Stimulated activated CD8-positive, alpha-beta memory T cell treated with anti-CD3 and anti-CD28 coated beads, Interleukin-4, amount 100 ng/mL, for 48 hours (primary cell): ENCODE measurements around the gene PEMT.
A peak's percentile ranks its signal among the peaks of the same experiment; 100 is the strongest.
"Not testable (repeated sequence)": the region's sequence is repeated elsewhere in the genome, so short reads cannot be mapped to it uniquely, and the experiment has no call there.

ENCODE experiments used
- DNase-seq: peaks from one replicate; pipeline ENCODE4 v3.0.0-alpha.2; 2020

Gene PEMT

DNA sequence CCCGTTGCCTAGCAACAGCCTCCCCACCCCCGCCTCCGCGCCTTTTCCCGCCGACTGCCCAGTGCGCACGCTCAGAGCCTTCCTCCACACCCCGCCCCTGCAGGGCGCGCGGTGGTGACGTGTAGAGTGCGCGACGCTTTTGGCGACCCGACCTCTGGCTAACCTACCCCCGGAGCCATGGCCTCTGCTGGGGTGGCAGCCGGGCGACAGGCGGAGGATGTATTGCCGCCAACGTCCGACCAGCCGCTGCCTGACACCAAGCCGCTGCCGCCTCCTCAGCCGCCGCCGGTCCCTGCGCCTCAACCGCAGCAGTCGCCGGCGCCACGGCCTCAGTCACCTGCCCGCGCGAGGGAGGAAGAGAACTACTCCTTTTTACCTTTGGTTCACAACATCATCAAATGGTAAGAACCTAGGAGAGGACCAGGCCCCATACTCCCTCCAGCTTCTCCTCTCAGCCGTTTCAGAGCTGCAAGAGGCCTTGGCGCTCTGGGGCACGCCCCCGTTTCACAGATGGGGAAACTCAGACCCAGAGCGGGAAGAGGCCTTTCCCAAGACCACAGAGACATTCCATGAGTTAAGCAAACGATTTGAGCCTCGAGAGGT, 114.5 kb downstream of the PEMT start, which contains the start of gene MED9:
TSS of gene MED9 (plus strand) at position 136 of the 603 bp plus-strand sequence. CDS start at position 178, 42 bp downstream.
- peak; percentile 98 for DNase-seq

DNA sequence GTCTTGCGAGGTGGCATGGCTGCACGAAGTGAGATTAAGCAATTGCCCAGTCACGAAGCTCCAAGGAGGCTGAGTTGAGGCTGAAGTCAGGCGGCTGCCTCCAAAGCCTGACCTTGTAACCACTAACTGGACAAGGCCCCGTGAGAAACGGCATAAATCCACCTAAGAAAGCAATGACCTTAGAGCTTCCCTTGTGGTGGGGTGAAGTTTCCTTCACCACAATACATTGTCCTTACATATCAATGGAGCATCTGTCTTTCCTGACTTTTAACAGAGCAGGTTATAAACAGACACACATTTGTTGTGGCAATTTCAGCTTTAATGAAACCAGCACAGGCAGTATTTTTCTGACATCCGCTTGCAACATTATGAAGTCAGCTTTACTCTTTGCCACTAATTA, 117.2 kb downstream of the PEMT start:
- no peak for DNase-seq

DNA sequence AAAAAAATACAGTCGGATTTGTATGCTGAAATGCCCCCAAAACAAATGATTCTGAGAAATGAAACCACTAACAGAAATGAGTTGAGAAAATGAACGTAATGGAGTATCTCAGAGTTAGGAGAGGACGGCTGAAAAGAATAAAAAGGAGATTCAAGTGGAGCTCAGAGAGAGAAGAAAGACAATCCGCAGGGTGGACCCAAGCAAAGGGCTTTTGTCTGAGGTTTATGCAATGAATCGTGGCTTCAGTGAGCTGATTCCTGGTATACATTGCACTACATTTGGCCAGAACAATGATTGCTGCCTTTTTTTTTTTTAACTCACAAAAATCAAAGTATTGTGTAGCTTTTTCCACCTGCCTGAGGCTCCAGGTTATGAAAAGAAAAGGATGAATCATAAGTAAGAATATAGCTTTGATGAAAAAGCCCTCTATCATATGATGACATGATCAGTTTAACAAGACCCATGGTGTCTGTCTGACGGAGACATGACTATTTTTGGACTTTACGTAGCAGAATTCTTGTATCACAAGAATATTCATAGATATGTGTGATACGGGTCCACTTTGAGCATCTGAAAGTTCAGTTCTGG, 119.1 kb downstream of the PEMT start:
- DNase-seq: no peak

DNA sequence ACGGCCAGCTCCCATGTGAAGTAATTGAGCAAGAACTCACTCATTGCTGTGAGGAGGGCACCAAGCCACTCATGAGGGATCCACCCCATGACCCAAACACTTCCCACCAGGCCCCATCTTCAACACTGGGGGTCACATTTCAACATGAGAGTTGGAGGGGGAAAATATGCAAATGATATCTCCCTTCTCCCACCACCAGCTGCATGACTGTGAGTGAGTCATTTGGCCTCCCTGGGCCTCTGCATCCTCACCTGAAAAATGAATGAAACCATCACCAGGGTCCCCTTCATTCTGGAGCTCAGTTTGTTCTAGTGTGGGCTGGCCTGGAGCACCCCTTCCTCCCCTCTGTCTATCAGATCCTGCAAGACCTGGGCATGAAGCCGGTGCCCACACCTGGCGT, 121.5 kb downstream of the PEMT start:
- DNase-seq: no peak

DNA sequence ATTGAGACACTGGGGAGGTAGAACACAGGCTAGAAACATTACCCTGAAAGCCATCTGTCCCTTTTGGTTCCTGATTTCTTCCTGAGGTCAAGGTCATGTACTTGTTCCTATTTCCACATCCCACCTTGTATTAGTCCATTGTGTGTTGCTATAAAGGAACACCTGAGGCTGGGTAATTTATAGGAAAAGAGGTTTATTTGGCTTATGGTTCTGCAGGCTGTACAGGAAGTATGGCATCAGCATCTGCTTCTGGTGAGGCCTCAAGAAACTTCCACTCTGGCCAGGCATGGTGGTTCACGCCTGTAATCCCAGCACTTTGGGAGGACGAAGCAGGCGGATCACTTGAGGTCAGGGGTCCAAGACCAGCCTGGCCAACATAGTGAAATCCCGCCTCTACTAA, 122.2 kb downstream of the PEMT start:
- DNase-seq: no peak

DNA sequence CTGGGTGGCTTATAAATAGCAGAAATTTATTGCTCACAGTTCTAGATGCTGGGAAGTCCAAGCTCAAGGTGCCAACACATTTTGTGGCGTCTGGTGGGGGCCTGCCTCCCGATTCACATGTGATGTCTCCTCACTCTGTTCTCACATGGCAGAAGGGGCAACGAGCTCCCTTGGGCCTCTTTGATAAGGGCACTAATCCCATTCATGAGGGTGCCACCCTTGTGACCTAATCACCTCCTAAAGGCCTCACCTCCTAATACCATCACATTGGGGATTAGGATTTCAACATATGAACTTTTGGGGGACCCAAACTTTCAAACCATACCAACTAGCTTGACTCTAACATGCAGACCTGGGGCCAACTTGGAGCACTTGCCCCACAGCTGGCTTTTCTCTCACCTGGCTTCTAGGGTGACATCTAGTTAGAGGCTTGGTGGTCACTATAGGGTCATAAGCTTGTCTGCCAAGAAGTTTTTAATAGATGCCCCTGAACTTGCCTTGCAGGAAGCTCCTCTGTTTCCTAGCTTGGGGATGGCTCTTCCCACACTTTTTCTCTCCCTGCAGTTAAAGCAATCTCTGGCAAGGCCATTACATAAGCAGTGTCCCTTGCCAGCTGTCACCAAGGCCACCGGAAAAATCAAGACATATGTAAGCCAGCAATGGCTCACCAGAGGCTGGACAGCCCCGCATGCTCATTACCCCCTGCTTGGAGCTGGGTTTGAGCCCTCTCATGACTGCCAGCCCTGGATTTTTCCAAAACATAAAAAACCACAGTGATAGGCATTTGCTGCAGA, 123.1 kb downstream of the PEMT start:
- DNase-seq: no peak

DNA sequence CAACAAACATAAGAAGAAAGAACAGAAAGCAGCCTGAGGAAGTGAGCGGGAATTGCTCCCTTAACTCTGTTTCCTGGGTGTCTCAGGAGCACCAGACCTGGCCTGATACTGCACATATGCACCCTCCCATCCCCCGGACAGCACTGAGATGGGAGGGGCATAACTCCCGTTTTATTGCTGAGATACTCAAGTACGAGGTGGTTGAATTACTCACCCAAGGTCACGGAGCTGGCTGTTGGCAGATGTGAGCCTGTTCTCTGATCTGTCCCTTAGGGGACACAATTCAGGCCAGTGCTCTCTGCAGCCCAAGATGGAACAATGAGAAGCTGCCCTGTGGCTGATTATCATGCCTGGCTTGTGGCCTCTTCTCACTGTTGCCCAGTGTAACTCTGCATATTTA, 123.8 kb downstream of the PEMT start:
- no peak for DNase-seq

DNA sequence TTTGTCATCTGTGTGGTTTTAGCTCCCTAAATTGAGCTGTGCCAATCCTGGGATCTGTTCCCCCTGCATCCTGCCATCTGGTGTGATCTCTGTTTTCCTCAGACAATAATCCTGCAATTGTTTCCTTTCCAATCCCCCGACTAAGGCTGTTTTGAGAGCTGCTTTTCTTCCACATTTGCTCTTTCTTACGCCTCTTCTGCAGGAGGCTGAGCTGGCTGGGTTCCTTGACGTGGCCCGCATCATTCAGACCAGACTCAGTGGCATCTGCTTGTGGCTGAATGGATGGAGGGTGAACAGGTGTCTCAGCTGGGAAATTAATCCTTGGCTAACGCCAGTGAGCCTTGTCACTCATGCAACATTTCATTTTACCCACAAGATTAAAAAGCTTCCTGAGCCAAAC, 124.5 kb downstream of the PEMT start:
- no peak for DNase-seq

DNA sequence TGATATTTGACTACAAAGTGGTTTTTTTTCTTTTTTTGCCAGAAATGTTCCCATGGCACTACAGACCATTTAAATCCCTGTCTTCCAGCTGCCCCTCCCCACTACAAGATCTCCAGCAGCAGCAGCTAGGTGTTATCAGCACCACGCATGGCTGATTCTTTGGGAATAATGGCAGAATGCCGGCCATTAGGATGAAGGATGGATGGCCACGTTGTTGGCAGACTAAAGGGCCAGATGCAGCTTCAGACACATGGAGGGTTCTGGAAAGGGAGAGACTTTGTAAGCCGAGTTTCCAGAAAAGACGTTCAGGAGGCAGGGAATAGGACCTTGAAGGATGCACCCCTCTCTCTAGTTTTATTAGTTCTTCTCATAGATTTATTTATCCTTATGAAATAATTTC, 125.0 kb downstream of the PEMT start:
- DNase-seq: no peak

DNA sequence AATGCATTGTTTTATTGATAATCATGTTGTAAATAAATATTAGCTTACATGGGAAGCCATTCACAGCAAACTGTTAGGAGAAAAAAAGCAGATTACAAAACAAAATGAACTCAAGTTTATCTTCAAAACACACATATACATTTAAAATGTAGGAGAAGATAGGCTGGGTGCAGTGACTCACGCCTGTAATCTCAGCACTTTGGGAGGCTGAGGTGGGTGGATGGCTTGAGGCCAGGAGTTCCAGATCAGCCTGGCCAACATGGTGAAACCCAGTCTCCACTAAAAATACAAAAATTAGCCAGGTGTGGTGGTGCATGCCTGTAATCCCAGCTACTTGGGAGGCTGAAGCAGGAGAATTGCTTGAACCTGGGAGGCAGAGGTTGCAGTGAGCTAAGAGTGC, 125.6 kb downstream of the PEMT start:
- DNase-seq: not testable (repeated sequence)

DNA sequence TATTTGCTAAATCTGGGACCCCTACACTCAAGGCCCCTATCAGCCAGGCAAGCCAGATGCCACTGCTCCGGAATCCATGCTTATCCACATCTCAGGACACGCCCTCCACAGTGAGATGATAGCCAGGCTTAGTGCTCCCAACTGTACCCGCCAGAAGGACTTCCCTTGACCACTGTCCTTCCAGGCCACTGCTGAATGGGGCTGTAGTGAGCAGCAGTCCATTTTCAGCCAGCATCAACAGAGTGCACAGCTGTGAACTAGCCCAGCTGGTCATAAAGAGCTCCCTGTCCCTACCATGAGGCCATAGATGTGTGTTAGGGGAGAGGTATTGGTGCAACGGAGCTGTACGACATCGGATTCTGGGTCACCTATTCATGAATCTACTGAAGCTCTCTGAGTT, 127.7 kb downstream of the PEMT start:
- DNase-seq: no peak

DNA sequence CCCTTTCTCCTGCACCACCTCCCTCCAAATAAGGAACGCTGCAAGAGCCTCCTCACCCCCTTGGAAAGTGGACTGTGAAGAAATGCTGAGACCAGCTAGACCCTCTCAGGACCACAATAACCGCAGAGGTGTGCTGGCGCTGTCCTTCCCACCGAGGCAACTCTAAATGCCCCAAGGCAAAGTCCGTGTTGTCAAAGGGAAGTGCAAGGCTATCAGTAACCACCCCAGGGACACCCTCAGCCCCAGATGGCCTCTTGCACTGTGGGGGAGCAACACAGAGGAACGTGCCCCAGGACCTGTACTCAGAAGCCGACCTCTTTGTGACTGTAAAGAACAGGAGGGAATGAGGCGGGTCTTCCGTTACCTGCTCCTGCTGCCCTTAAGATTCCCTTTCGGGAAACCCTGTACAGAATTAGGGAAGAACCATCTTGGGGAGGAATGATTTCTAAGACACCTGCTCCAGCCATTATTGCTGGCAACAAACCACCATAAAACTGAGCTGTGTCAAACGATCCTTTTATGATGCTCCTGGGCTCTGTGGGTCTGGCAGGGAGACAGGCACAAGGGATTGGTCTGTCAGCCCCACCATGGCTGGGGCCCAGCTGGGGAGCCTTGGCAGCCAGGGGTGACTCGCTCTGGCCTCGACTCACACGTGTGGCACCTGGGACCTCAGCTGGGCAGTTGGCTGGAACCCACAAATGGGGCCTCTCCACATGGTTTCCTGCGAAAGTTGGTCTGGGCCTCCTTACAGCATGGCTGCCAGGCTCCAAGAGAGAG, 129.3 kb downstream of the PEMT start:
- DNase-seq: no peak

DNA sequence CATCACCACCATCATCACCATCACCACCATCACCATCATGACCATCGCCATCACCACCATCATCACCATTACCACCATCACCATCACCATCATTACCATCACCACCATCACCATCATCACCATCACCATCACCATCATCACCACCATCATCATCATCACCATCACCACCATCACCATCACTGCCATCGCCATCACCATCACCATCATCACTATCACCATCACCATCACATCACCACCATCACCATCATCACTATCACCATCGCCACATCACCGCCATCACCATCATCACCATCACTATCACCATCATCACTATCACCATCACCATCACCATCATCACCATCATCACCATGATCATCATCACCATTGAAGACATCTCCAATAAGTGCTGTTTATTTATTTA, 131.5 kb downstream of the PEMT start:
- DNase-seq: no peak

DNA sequence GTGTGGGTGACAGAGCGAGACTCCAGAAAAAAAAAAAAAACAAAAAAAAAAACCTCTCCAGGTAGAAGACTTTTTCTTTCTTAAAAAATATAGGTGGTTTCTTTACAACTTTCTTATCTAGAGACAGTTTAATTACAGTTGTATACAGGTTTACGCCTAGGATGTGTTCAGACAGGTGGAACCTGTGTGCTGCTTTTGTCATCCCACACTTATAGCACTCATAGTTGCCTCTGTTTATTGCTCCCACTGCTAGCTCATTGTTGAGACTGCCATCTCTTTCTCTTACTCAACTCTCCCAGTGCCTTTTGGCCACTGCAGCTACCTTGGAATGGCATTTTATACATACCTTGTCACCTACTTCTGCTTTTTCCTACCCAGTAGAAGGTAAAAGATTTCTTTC, 133.8 kb downstream of the PEMT start:
- no peak for DNase-seq

DNA sequence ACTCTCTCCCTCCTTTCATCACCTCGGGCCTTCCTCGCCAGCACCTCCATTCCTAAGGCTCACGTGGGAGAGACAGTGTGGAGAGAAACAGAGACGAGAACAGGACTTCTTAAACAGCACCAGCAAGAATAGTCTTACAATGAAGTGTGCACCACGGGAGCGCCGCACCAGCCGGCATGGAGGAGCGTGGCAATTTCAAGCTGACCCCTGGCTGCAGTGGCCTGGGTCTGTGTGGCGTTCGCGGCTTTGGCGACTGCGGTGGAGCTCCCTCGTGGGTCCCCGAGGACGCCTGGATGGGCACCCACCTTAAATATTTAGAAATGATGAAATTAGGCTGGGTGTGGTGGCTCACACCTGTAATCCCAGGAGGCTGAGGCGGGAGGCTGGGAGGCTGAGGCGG, 135.3 kb downstream of the PEMT start:
- DNase-seq: no peak
